B cell (primary cell): ENCODE measurements around the gene WDR33. TPM values are rescaled to one million over a fixed set of nuclear protein-coding genes. Genes with fewer than 3 reads are reported as not detected.
"Not testable (repeated sequence)": the region's sequence is repeated elsewhere in the genome, so short reads cannot be mapped to it uniquely, and the experiment has no call there.

Experiments used
- ATAC-seq: fragments of 200-7000 bp; cut with Tn5 transposase; one replicate; pipeline ENCODE4 v1.10.0; 2021; ENCODE audit warnings: low read depth, mild to moderate bottlenecking, moderate number of reproducible peaks, moderate library complexity
- CTCF ChIA-PET: fragments of 350-600 bp; sonication (Branson Sonifier 250); formaldehyde crosslinking; loops from one replicate; lab custom pipeline; 2021; ENCODE audit warnings: antibody characterized with exemption, inconsistent platforms; lab: Charles Lee
- POLR2A ChIA-PET: fragments of 350-600 bp; sonication (Branson Sonifier 250); formaldehyde crosslinking; loops from one replicate; lab custom pipeline; 2021; ENCODE audit warnings: antibody characterized with exemption; lab: Charles Lee
- DNase-seq: peaks from one replicate; pipeline ENCODE4 v3.0.0; 2013
- H2AFZ ChIP-seq: 2 replicates; pipeline ENCODE4 v1.6.1; 2012; ENCODE audit warnings: mild to moderate bottlenecking, low read depth, low read length; ENCODE audit not compliant: insufficient read depth, poor library complexity, severe bottlenecking
- H3K27ac ChIP-seq, 2 donors: 1 replicate in 1 of 2; 2 replicates in 1 of 2; pipeline ENCODE4 v1.5.1; 2012 to 2013; ENCODE audit warnings: low read length in 2 of 2, mild to moderate bottlenecking in 2 of 2, moderate library complexity in 1 of 2
- H3K27me3 ChIP-seq, 4 experiments: fragments of 200-600 bp in 1 of 4; sonication (generic) in 1 of 4; replicated peaks in 1 of 4; 1 replicate in 2 of 4; 2 replicates in 2 of 4; pipeline versions ENCODE4 v1.6.1 to v1.7.0; 2013 to 2016; ENCODE audit warnings: low read length in 3 of 4, mild to moderate bottlenecking in 2 of 4, mixed read lengths in 1 of 4, moderate library complexity in 1 of 4; ENCODE audit not compliant: insufficient read depth in 4 of 4, control insufficient read depth in 3 of 4; ENCODE audit errors: control extremely low read depth in 1 of 4
- H3K36me3 ChIP-seq, 2 experiments: replicated peaks in 1 of 2; 1 replicate in 1 of 2; 2 replicates in 1 of 2; pipeline versions ENCODE4 v1.6.1 to v1.7.1; 2013; ENCODE audit warnings: low read length in 1 of 2; ENCODE audit not compliant: insufficient read depth in 2 of 2, control insufficient read depth in 1 of 2; ENCODE audit errors: control extremely low read depth in 1 of 2, extremely low read depth in 1 of 2
- H3K4me1 ChIP-seq, 2 donors: fragments of 200-600 bp in 1 of 2; sonication (generic) in 1 of 2; 1 replicate in 1 of 2; 2 replicates in 1 of 2; pipeline versions ENCODE4 v1.5.1 to v1.6.1; 2013 to 2017; ENCODE audit warnings: low read length in 2 of 2; ENCODE audit not compliant: control insufficient read depth in 2 of 2, insufficient read depth in 2 of 2
- H3K4me2 ChIP-seq: replicated peaks from 2 replicates; pipeline ENCODE3; 2012; ENCODE audit warnings: mild to moderate bottlenecking, low read depth, low read length; ENCODE audit not compliant: poor library complexity, severe bottlenecking
- H3K4me3 ChIP-seq, 5 experiments: fragments of 200-600 bp in 1 of 5; sonication (generic) in 1 of 5; 1 replicate in 3 of 5; 2 replicates in 2 of 5; pipeline versions ENCODE4 v1.5.1 to v1.7.0; 2011 to 2016; ENCODE audit warnings: low read length in 4 of 5, mild to moderate bottlenecking in 4 of 5, low read depth in 2 of 5, control low read depth in 1 of 5, moderate library complexity in 1 of 5; ENCODE audit not compliant: insufficient read depth in 1 of 5; ENCODE audit errors: control extremely low read depth in 1 of 5, extremely low read depth in 1 of 5
- H3K79me2 ChIP-seq: fragments of 200-600 bp; sonication (generic); one replicate; pipeline ENCODE4 v1.6.0; 2016; ENCODE audit warnings: low read length; ENCODE audit not compliant: control insufficient read depth, insufficient read depth
- H3K9ac ChIP-seq: fragments of 200-600 bp; sonication (generic); 2 replicates; pipeline ENCODE4 v1.6.1; 2017; ENCODE audit warnings: mild to moderate bottlenecking, low read length, moderate library complexity
- H3K9me3 ChIP-seq, 3 donors: one replicate each; pipeline versions ENCODE4 v1.6.1 to v1.7.1; 2013; ENCODE audit warnings: low read length in 2 of 3; ENCODE audit not compliant: control insufficient read depth in 2 of 3, insufficient read depth in 1 of 3; ENCODE audit errors: control extremely low read depth in 1 of 3
- H4K20me1 ChIP-seq: 2 replicates; pipeline ENCODE4 v1.6.0; 2012; ENCODE audit warnings: mild to moderate bottlenecking, low read length; ENCODE audit not compliant: insufficient read depth, control insufficient read depth, poor library complexity, severe bottlenecking
- H3K27ac Mint-ChIP-seq: one replicate; pipeline ENCODE4 v1.8.0; 2021; ENCODE audit warnings: mixed read lengths
- H3K27me3 Mint-ChIP-seq: one replicate; pipeline ENCODE4 v1.8.0; 2021; ENCODE audit warnings: mixed read lengths
- H3K4me1 Mint-ChIP-seq: one replicate; pipeline ENCODE4 v1.8.0; 2021; ENCODE audit warnings: mixed read lengths
- H3K4me3 Mint-ChIP-seq: one replicate; pipeline ENCODE4 v1.8.0; 2021; ENCODE audit warnings: mixed read lengths
- H3K9me3 Mint-ChIP-seq: one replicate; pipeline ENCODE4 v1.8.0; 2022; ENCODE audit warnings: mixed read lengths; ENCODE audit not compliant: insufficient read depth
- EZH2 ChIP-seq: IDR thresholded peaks from 2 replicates; pipeline ENCODE4 v1.6.1; 2012; ENCODE audit warnings: borderline replicate concordance, low read depth, mild to moderate bottlenecking, moderate library complexity, low read length; ENCODE audit not compliant: insufficient read depth, poor library complexity, severe bottlenecking
- WGBS: methylation state at CpG from one replicate; pipeline ENCODE4 v1.1.5; 2013; ENCODE audit warnings: missing lambda C conversion rate; ENCODE audit not compliant: insufficient coverage; 5-methylcytosine and 5-hydroxymethylcytosine counted together
- intact Hi-C: fragments of 100-400 bp; cut with micrococcal nuclease; formaldehyde crosslinking; loops from one replicate; pipeline ENCODE4 v1.10.0; 2022
- polyA plus RNA-seq: library from polyadenylated mRNA; depleted of rRNA; stranded (reverse); fragments of >200 nt; gene quantifications from 2 replicates; pipeline ENCODE4 v1.2.3, GENCODE V29; 2012
- total RNA-seq, 2 donors: library from RNA; stranded (reverse); fragments of 120-200 nt in 1 of 2; gene quantifications; 1 replicate in 1 of 2; 2 replicates in 1 of 2; pipeline versions ENCODE4 v1.2.3 to v1.2.4, GENCODE V29; 2013 to 2022
- TF ChIP-seq, protein P1 (sequence below): fragments of 200-600 bp; IDR thresholded peaks from one replicate; pipeline ENCODE4 v1.8.0; 2022; ENCODE audit warnings: antibody characterized with exemption, mild to moderate bottlenecking

The WDR33 gene
- total and polyA plus RNA-seq, 2 donors (not counting 1 experiment from before 2014, with no cell fraction given) = 17.2 to 101 TPM

GRCh38 chr2:127814677-127815076, 3.7 kb upstream of the WDR33 start:
- no CpG with 5 or more reads among the region's 1 CpG for WGBS
- DNase-seq (no peak), ATAC-seq (no peak)
- Histone ChIP-seq H3K27me3 (peaks cover 0 to 8% (median 3%) of the 10 kb centered on the region in 4 experiments), H2AFZ (no peak overlapping the region), H3K79me2 (peaks cover 18% of the 10 kb centered on the region), H4K20me1 (no peaks in the 10 kb centered on the region), H3K4me1 (peaks cover 9 to 12% of the 10 kb centered on the region in 2 donors), H3K4me2 (no peak overlapping the region), H3K9ac (no peak overlapping the region), H3K27ac (no peak overlapping the region), H3K4me3 (no peak overlapping the region), H3K36me3 (no peaks in the 10 kb centered on the region), H3K9me3 (peaks cover 0 to 7% (median 6%) of the 10 kb centered on the region in 3 donors)
- Mint-ChIP-seq H3K27me3 (peaks cover 10% of the 10 kb centered on the region), H3K27ac (no peak overlapping the region), H3K9me3 (peaks cover 3% of the 10 kb centered on the region), H3K4me3 (no peak overlapping the region), H3K4me1 (peaks cover 24% of the 10 kb centered on the region)
- ChIA-PET POLR2A (interaction anchor here (0.6 kb wide), 1 partner anchor 485 kb away, joined by 6 read pairs; no protein-coding TSS in a partner anchor), CTCF (no interaction called here)
- intact Hi-C loops = no loop called here
- TF ChIP-seq EZH2 = no peak
- TF ChIP-seq, protein P1, sequence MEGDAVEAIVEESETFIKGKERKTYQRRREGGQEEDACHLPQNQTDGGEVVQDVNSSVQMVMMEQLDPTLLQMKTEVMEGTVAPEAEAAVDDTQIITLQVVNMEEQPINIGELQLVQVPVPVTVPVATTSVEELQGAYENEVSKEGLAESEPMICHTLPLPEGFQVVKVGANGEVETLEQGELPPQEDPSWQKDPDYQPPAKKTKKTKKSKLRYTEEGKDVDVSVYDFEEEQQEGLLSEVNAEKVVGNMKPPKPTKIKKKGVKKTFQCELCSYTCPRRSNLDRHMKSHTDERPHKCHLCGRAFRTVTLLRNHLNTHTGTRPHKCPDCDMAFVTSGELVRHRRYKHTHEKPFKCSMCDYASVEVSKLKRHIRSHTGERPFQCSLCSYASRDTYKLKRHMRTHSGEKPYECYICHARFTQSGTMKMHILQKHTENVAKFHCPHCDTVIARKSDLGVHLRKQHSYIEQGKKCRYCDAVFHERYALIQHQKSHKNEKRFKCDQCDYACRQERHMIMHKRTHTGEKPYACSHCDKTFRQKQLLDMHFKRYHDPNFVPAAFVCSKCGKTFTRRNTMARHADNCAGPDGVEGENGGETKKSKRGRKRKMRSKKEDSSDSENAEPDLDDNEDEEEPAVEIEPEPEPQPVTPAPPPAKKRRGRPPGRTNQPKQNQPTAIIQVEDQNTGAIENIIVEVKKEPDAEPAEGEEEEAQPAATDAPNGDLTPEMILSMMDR = no peak

DNA sequence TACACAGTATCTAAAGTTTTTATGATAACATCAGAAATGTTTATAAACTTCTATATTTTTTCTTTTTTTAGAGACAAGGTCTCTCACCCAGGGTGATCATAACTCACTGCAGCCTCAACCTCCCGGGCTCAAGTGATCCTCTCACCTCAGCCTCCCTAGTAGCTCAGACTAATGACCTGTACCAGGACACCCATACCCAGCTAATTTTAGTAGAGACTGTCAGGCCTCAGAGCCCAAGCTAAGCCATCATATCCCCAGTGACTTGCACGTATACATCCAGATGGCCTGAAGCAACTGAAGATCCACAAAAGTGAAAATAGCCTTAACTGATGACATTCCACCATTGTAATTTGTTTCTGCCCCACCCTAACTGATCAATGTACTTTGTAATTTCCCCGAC, 1.5 kb upstream of the WDR33 start:
- DNase-seq, H3K27me3 ChIP-seq, POLR2A ChIA-PET, H3K27me3 Mint-ChIP-seq, intact Hi-C loops, H3K4me2 ChIP-seq, H2AFZ ChIP-seq, H3K36me3 ChIP-seq, H3K4me3 ChIP-seq, ATAC-seq, H3K9me3 ChIP-seq, H3K9ac ChIP-seq, H3K27ac ChIP-seq, H3K9me3 Mint-ChIP-seq: not testable (repeated sequence)
- CTCF ChIA-PET = interaction anchor here (1.4 to 1.5 kb wide), 2 partner anchors 111 to 162 kb away, joined by 3 to 5 read pairs; partner anchors contain the start of gene SFT2D3
- peaks cover 38% of the 10 kb centered on the region for H3K4me1 Mint-ChIP-seq
- H3K4me3 Mint-ChIP-seq = peak overlapping the region; percentile 31
- WGBS = 83% methylated on average over 3 of the region's 3 CpGs
- peaks cover 17% of the 10 kb centered on the region for H4K20me1 ChIP-seq
- peaks cover 41% of the 10 kb centered on the region for H3K79me2 ChIP-seq
- H3K4me1 ChIP-seq = peaks cover 26 to 27% of the 10 kb centered on the region in 2 donors
- H3K27ac Mint-ChIP-seq = peak overlapping the region; percentile 68
